Fibroblast of peridontal ligament (primary cell): ENCODE results near the gene MYO18B.

ENCODE experiments used
- DNase-seq: peaks from one replicate; pipeline ENCODE4 v3.0.0-alpha.2; 2010; ENCODE audit errors: extremely low read depth

The MYO18B gene

DNA sequence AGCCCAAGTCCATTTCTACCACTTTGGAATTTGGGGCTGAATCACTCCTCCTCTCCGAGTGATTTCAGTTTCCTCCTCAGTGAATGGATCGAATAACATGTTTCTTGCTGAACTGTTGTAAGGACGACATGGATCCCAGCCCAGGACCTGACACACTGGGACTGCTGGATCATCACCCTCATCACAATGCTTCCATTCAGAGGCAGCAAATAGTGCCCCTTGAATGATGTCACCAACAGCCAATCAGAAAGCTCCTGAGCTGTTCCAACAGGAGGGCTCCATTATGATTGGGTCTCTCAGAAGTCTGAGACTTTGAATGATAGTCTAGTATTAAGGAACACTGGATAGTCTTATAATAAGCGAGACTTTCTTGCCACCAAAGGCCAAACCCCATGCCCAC, 158.9 kb downstream of the MYO18B start:
- no peak for DNase-seq

GRCh38 chr22:25902402-25902801, 160.4 kb downstream of the MYO18B start:
- DNase-seq = no peak

- DNase-seq = no peak
These were observed 161.3 kb downstream of the MYO18B start for GRCh38 chr22:25903294-25903693.

DNA sequence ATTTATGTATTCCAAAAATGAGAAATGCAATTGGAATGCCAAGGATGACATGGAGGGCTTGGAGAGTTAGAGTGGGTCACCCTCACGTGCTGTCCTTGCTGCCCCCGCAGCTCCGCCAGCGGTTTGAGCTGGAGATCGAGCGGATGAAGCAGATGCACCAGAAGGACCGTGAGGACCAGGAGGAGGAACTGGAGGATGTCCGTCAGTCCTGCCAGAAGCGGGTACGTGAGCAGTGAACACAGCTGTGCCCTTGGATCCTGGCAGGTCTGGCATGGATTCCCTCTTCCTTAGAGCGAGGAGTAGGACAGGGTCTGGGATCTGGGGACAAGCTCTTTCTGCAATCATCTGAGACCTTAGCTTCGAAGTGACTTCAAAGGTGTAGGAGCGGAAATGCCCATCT, 166.2 kb downstream of the MYO18B start:
- no peak for DNase-seq

DNA sequence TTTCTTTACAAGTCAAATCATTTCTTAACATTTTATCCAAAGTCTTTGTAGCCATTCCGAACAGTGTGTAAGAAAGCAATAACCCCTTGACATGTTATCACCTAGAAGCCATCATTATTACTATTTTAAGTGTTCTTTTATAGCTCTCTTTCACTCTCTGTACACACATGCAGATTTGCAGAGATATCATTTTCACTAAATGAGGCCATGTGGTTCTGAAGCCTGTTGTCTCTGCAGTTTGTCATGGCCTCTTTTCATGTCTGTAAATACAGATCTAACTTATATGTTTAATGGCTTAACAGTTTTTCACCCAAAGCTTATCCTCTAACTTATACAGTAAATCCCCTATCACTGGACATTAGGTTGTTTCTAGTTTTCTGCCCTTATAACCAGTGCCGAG, 166.8 kb downstream of the MYO18B start:
- no peak for DNase-seq

- DNase-seq = no peak
These were observed 167.8 kb downstream of the MYO18B start for GRCh38 chr22:25909614-25910387.

DNA sequence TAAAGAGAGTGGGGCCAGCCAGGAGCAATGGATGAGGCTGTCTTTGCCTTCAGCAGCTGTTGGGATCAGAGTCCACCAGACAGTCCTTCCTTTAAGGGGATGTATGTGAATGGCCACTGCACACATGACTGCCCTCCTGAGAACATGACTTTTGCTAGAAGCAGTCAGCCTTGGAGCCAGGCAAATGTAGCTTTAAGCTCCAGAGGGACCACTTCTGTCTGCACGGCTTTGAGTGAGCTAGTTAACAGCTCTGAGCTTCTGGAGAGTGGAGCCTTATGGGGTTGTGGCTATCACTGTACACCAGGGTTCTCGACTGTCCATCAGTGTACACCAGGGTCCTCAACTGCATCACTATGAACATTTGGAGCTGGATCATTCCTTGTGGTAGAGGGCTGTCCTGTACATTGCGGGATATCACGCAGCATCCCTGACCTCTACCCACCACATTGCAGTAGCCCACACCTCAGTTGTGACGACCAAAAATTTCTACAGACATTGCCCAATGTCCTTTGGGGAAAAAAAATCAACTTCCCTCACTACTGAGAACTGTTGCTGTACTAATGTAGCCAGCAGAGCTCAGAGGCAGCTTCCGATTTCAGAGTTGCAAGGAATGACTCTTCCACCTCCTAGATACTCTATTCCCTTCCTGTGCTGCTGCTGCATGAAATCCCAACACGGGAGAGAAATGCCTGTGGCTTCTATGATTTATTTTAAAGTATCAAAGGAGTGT, 169.4 kb downstream of the MYO18B start:
- DNase-seq = no peak

DNA sequence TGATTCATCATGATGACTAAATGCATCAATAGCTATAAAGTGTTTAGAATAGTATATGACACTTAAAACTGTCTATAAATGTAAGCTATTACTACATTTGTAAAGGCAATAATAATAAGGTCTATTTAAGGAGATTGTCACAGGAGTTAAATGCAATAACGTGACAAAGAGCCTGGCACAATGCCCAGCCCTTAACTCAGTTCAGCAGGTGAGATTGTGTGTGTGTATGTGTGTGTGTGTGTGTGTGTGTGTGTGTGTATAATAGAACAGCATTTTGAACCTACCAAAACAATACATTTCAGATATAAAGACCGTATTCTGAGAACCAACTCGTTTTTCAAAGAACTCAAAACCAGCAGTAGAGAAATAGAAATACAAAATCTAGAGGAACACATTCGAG, 177.5 kb downstream of the MYO18B start:
- no peak for DNase-seq

- no peak for DNase-seq
These were observed 180.2 kb downstream of the MYO18B start for GRCh38 chr22:25922141-25922540.

- DNase-seq = no peak
These were observed 181.9 kb downstream of the MYO18B start for GRCh38 chr22:25923914-25924313.

- no peak for DNase-seq
These were observed 186.1 kb downstream of the MYO18B start for GRCh38 chr22:25928038-25928437.

DNA sequence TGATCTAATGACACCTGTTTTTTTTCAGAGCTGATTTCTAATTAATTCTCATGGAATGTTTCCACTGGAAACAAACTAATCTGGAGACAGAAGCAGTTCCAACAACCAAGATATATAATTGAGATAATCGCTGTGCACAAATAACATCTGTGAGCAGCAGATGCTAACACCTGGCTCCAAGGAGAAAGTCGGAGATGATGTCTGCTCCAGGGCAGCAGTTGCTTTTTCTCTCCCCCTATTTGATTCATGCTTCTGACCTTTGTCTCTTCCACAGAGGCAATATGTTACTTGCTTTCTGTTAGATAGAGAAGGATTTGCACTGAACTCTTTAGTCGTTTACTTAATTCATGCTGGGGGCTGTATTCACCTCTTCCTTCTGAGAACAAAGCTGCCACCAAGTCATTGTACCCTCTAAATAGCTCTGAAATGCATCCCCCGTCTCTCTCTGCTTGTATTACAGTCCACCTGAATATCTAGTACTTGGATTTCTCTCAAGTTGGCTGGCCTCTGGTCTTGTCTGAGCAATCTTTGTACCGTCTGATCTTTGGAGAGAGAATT, 187.4 kb downstream of the MYO18B start:
- DNase-seq = no peak

DNA sequence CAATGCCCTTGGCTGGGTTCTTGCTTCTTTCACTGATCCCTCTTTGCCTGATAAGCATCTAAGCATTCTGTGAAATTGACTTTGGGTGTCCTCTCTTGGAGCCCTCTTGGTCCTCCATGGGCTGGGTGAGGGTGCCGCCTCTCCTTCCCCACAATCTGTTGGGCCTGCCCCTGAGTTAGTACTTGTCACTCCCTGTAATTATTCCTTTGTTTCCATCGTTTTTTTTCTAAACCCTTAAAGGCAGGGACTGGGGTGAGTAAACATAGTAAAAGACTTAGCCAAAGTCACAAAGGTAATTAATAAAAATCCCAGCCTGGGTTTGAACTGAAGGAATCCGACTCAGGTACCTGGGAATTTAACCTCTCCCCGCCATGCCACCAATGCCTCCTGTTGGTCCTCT, 188.1 kb downstream of the MYO18B start:
- DNase-seq = no peak

GRCh38 chr22:25930788-25931310, 188.9 kb downstream of the MYO18B start:
- no peak for DNase-seq

- no peak for DNase-seq
These were observed 191.3 kb downstream of the MYO18B start for GRCh38 chr22:25933158-25933788.

- DNase-seq = no peak
These were observed 193.5 kb downstream of the MYO18B start for GRCh38 chr22:25935266-25936058.

GRCh38 chr22:25938151-25938550, 196.2 kb downstream of the MYO18B start:
- no peak for DNase-seq

- DNase-seq = no peak
These were observed 197.4 kb downstream of the MYO18B start for GRCh38 chr22:25939384-25939783.

DNA sequence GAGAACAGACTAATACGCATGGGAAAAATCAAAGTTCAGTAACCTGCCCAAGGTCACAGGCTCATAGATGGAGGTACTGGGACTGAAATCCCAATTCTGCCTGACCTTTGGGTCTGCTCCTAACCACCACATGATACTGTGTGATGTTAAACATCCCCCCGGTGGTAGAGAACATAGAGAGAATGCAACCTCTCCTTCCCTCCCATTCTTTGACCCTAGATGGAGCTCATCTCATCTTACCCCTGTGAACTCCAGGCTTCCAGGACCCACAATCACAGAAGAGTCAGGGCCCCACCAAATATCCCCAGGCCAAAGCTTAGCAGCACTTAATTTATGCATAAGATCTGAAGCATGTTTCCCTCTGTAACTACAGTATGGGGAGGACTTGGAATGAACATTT, 198.5 kb downstream of the MYO18B start:
- DNase-seq = no peak

DNA sequence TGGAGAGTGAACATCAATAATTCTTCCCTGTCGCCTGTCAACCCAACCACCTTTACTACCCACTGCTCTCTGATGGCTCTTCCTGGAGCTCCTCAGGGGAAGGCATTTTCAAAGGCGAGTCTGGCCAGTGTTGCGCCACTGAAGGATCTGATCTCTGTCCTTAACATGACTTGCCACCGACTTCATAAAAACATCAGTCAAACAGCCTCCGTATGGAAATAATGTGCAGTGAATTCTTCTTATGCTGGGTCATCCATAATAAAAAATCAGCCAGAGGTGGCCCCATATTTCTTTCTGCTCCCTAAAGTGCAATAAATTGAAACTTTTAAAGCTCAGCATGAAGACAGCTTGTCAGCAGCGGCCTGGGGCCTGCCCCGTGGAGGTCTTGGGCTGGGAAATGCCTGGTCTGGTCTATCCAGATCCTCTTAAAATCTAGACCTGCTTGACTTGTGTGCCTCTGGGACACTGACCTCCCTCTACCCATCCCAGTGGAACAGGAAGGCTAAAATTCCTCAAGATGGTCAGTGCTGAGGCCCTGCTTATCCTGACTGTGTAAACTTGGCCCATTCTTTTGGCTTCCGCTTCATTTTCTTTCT, 199.5 kb downstream of the MYO18B start:
- DNase-seq = no peak
